Measurements from ENCODE around the gene VPS8.

Gene VPS8

DNA sequence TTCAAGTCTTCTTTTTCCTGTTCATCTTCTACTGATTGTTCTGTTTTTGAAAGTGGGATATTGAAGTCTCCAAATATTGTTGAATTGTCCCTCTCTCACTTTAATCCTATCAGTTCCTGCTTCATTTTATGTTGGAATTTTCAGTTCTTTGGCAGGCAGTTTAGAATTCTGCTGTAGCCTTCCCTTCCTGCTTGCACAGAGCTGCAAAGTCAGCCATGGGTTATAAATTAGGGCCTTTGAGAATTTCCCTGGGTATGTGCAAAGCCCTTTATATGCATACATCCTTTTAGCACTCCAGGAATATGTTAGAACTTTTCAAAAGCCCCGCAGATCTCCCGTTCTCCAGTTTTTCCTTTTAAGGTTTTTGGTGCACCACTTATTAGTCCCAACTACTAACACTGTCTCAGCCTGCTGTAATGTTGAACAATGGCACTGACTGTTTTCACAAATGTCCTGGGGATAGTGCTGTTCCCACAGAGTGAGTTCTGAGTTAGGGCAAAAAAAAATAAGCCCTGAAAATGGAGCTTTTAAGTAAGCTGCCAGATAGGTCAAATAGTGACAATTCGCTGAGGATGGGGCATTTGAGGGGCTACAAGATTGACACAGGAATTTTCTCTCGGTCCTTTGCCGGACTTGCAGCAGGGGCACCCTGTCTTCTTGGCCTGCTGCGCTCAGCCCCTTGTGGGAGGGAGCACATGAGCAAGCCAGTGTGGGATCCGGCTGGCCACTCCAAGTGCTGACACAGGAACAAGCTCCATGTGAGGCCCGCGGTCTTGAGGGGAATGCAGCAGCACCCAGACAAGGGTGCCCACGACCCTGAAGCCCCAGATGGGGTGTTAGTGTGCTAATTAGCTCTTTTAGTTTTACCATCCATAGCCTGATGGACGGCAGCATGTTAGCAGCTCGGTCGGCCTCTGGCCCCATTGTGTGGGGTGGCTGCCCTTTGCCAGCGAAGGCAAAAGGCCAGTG lies 96.0 kb downstream of the VPS8 start:
- TF ChIP-seq, protein P1, sequence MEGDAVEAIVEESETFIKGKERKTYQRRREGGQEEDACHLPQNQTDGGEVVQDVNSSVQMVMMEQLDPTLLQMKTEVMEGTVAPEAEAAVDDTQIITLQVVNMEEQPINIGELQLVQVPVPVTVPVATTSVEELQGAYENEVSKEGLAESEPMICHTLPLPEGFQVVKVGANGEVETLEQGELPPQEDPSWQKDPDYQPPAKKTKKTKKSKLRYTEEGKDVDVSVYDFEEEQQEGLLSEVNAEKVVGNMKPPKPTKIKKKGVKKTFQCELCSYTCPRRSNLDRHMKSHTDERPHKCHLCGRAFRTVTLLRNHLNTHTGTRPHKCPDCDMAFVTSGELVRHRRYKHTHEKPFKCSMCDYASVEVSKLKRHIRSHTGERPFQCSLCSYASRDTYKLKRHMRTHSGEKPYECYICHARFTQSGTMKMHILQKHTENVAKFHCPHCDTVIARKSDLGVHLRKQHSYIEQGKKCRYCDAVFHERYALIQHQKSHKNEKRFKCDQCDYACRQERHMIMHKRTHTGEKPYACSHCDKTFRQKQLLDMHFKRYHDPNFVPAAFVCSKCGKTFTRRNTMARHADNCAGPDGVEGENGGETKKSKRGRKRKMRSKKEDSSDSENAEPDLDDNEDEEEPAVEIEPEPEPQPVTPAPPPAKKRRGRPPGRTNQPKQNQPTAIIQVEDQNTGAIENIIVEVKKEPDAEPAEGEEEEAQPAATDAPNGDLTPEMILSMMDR (IDR thresholded peaks at IDR 0.05; ENCODE audit: low read depth, low read length) = no peak
- DNase-seq (ENCODE audit: extremely low read depth, low read depth) = no peak

- TF ChIP-seq, protein P1 (IDR thresholded peaks at IDR 0.05; ENCODE audit: low read depth, low read length) = no peak
Observed at GRCh38 chr3:184908859-184909258, 96.9 kb downstream of the VPS8 start.

DNA sequence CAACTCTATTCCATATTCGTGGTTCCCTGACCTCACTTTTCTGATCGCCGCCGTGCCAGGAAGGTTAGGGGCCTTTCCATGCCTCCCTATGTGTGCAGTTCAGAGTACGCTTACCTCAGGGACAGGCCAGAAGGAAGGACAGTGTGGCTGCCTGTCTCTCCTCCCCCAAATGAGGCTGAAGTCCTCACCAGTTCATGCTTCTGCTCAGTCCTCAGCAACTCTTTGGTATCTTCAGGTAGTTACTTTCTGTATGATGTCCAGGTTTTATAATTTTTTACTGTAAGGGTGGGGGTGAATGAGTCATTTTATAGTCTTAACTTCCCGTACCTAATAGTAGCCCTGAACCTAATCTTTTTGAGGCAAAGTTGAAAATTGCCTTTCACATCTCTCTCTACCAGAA lies 98.7 kb downstream of the VPS8 start:
- TF ChIP-seq, protein P1 (IDR thresholded peaks at IDR 0.05; ENCODE audit: low read depth, low read length) = no peak
- DNase-seq (ENCODE audit: extremely low read depth, low read depth) = no peak

More at GRCh38 chr3:184908859-184909258, 96.9 kb downstream of the VPS8 start:
- no peak for DNase-seq (ENCODE audit: extremely low read depth, low read depth)

DNA sequence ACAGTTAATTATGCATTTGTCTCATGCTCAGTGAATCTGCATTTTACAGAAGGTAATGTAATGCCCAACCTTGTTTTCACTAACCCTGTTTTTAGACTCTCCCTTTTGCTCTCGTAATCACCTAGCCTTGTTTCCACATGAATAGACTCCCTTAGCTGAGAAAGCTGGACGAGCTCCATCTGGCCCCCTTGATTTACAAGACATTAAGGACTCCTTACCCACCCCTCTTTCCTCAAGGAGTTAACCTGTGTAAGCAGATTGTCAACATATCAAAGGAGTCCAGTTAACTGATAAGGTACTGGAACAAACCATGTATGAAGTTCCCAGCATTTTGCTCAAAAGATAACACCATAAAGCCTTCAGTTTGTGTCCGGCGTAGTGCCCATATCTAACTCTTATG lies 99.6 kb downstream of the VPS8 start:
- TF ChIP-seq, protein P1 (IDR thresholded peaks at IDR 0.05; ENCODE audit: low read depth, low read length) = no peak
- DNase-seq (ENCODE audit: extremely low read depth, low read depth) = no peak

DNA sequence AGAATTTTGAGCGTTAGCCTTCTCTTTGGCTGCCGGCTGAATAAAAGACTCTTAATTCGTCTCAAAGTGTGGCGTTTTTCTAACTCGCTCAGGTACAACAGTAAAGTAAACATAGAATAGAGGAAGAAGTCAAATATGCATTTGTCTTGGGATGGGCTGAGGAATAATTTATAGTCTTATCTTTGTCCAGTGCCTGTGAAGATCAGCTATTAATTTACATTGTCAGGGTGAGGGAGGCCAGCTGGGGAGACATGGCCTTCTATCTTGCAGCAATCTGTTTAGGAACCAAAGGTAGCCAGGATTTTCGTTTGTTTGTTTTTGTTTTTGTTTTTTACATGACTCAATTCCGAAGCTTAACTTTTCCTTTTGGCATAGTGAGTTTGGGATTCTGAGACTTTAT lies 100.2 kb downstream of the VPS8 start:
- DNase-seq (ENCODE audit: extremely low read depth, low read depth) = no peak
- TF ChIP-seq, protein P1 (IDR thresholded peaks at IDR 0.05; ENCODE audit: low read depth, low read length) = no peak

DNA sequence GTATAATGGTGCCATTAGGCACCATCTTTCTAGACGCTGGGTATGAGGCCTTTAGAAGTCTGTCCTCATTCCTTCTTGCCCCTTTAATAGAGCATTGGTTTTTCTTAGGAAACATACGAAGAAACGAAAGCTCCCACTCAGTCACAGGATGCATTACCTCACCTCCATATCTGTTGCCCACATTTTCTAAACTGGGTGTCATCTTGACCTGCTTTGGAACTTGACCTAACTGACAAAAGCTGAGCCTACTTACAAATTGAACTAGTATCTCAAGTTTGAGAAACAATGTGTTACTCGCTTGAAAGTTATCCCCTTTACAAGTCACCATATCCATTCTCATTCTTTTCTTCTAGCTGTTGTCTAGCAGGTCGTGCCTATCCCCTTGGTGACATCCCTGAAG lies 102.7 kb downstream of the VPS8 start:
- no peak for DNase-seq (ENCODE audit: extremely low read depth, low read depth)
- TF ChIP-seq, protein P1 (IDR thresholded peaks at IDR 0.05; ENCODE audit: low read depth, low read length) = no peak

- TF ChIP-seq, protein P1 (IDR thresholded peaks at IDR 0.05; ENCODE audit: low read depth, low read length) = no peak
- DNase-seq (ENCODE audit: extremely low read depth, low read depth) = no peak
Observed at GRCh38 chr3:184918750-184919149, 106.8 kb downstream of the VPS8 start.
